ENCODE measurements around the gene CAMK2A.

- no peak for TF ChIP-seq CTCF (IDR thresholded peaks at IDR 0.05; ENCODE audit: insufficient read depth, low read length)
- TF ChIP-seq SPI1 (IDR thresholded peaks at IDR 0.05; ENCODE audit: borderline replicate concordance, low read depth), result no peak
- no peak for TF ChIP-seq POLR2AphosphoS5 (IDR thresholded peaks at IDR 0.05; ENCODE audit: low read depth)
- TF ChIP-seq REST (IDR thresholded peaks at IDR 0.05; ENCODE audit: insufficient replicate concordance, low read depth), result no peak
- no peak for TF ChIP-seq GABPA (IDR thresholded peaks at IDR 0.05; ENCODE audit: low read depth)
These were observed 16.0 kb upstream of the CAMK2A start for GRCh38 chr5:150305557-150305956.
